K562 (cell line): ENCODE data around the gene TBXA2R. TPM values are rescaled to one million over a fixed set of nuclear protein-coding genes. Genes with fewer than 3 reads are reported as not detected.
A peak's percentile ranks its signal among the peaks of the same experiment; 100 is the strongest.

Experiments used
- ATF6 ChIP-seq: sonication (generic); formaldehyde crosslinking; IDR thresholded peaks from 2 replicates; pipeline ENCODE4 v1.4.0; 2020; ENCODE audit warnings: mild to moderate bottlenecking, missing genetic modification reagents
- BCOR ChIP-seq: fragments of 450-650 bp; IDR thresholded peaks from 2 replicates; pipeline ENCODE4 v1.6.1; 2016
- CEBPG ChIP-seq, 3 experiments: fragments of 200-800 bp in 1 of 3; sonication (Bioruptor generic) in 1 of 3; sonication (generic) in 1 of 3; formaldehyde crosslinking in 1 of 3; IDR thresholded peaks in 2 of 3; conservative IDR thresholded peaks in 1 of 3; 2 replicates each; pipeline versions ENCODE4 v1.6.1 to v1.8.0; 2016 to 2022; ENCODE audit warnings: missing compliant biosample characterization in 2 of 3, missing genetic modification characterization in 2 of 3, mild to moderate bottlenecking in 1 of 3, missing genetic modification reagents in 1 of 3
- FOSL1 ChIP-seq: fragments of 200-800 bp; sonication (Bioruptor generic); conservative IDR thresholded peaks from 2 replicates; pipeline ENCODE4 v1.6.1; 2016; ENCODE audit warnings: missing genetic modification characterization, missing compliant biosample characterization
- FOXA3 ChIP-seq, 2 experiments: fragments of 450-650 bp in 1 of 2; sonication (generic) in 1 of 2; formaldehyde crosslinking; IDR thresholded peaks in 1 of 2; conservative IDR thresholded peaks in 1 of 2; 2 replicates each; pipeline versions ENCODE4 v1.4.0 to v1.8.0; 2020 to 2022; ENCODE audit warnings: mild to moderate bottlenecking in 2 of 2, missing genetic modification reagents in 1 of 2
- FOXO4 ChIP-seq: fragments of 450-650 bp; formaldehyde crosslinking; IDR thresholded peaks from 2 replicates; pipeline ENCODE4 v1.4.0; 2020; ENCODE audit warnings: mild to moderate bottlenecking, moderate library complexity
- HDAC8 ChIP-seq: fragments of 450-650 bp; IDR thresholded peaks from 2 replicates; pipeline ENCODE4 v1.6.1; 2016; ENCODE audit warnings: mild to moderate bottlenecking, missing genetic modification characterization, moderate library complexity, missing compliant biosample characterization
- MAZ ChIP-seq, 2 experiments: fragments of 450-650 bp in 1 of 2; sonication (generic) in 1 of 2; formaldehyde crosslinking; IDR thresholded peaks in 1 of 2; conservative IDR thresholded peaks in 1 of 2; 2 replicates each; pipeline versions ENCODE4 v1.4.0 to v1.5.0; 2020; ENCODE audit warnings: mild to moderate bottlenecking in 1 of 2, missing genetic modification reagents in 1 of 2
- MTA2 ChIP-seq: fragments of 450-650 bp; IDR thresholded peaks from 2 replicates; pipeline ENCODE4 v1.6.1; 2016; ENCODE audit warnings: low read depth
- NR0B1 ChIP-seq: fragments of 450-650 bp; IDR thresholded peaks from one replicate; pipeline ENCODE4 v1.6.1; 2018; ENCODE audit warnings: mild to moderate bottlenecking, moderate library complexity; ENCODE audit not compliant: partially characterized antibody
- NR2C1 ChIP-seq, 2 experiments: fragments of 450-650 bp; IDR thresholded peaks; 2 replicates each; pipeline ENCODE4 v1.6.1; 2017; ENCODE audit warnings: mild to moderate bottlenecking in 2 of 2, antibody characterized with exemption in 1 of 2, inconsistent platforms in 1 of 2, missing compliant biosample characterization in 1 of 2, missing genetic modification characterization in 1 of 2
- RFX1 ChIP-seq: fragments of 450-650 bp; IDR thresholded peaks from 2 replicates; pipeline ENCODE4 v1.6.1; 2016; ENCODE audit warnings: mild to moderate bottlenecking, moderate library complexity
- SLC30A9 ChIP-seq: fragments of 250-450 bp; sonication (Bioruptor Pico); IDR thresholded peaks from 2 replicates; pipeline ENCODE4 v1.8.0; 2022; ENCODE audit warnings: mild to moderate bottlenecking, moderate library complexity
- TFE3 ChIP-seq: fragments of 450-650 bp; formaldehyde crosslinking; IDR thresholded peaks from 2 replicates; pipeline ENCODE4 v1.4.0; 2020; ENCODE audit warnings: mild to moderate bottlenecking, mixed read lengths
- XRCC4 ChIP-seq: IDR thresholded peaks from one replicate; pipeline ENCODE4 v1.6.1; 2011; ENCODE audit not compliant: insufficient read depth, insufficient read length; ENCODE audit errors: extremely low read depth
- ZBTB7A ChIP-seq: IDR thresholded peaks from 2 replicates; pipeline ENCODE4 v1.6.1; 2011; ENCODE audit warnings: low read depth, mild to moderate bottlenecking, low read length, moderate library complexity, borderline replicate concordance; ENCODE audit not compliant: control insufficient read depth
- polyA plus RNA-seq, 8 experiments: library from polyadenylated mRNA; depleted of rRNA in 4 of 8; stranded (reverse) in 5 of 8; unstranded in 3 of 8; fragments of >200 nt; fragmentation: Nextera tagmentation in 2 of 8; fragmentation: Illumina TruSeq in 1 of 8; extraction: Ambion mirVana in 2 of 8; extraction: Trizol in 1 of 8; gene quantifications; 2 replicates each; pipeline versions ENCODE4 v1.2.1 to v1.2.3, GENCODE V29; 2011 to 2014; ENCODE audit warnings: inconsistent platforms in 1 of 8, missing spikeins in 1 of 8
- total RNA-seq, 7 experiments: library from RNA; depleted of rRNA in 6 of 7; stranded (reverse); fragments of >200 nt in 6 of 7; fragmentation: Illumina TruSeq in 2 of 7; extraction: Trizol in 2 of 7; gene quantifications; 2 replicates each; pipeline versions ENCODE4 v1.2.1 to v1.2.3, GENCODE V29; 2011 to 2021; ENCODE audit warnings: low replicate concordance in 1 of 7

Gene TBXA2R
- total and polyA plus RNA-seq, 9 of the 15 experiments (the other 6 are each of a cell fraction or from before 2014, with no cell fraction given) = 1.5 to 24.0 (median 2.8) TPM

- TF ChIP-seq XRCC4 (no peak), RFX1 (no peak), CEBPG (CRISPR knock-in tag; IDR thresholded peaks at IDR 0.05) (peak; percentile 62; the same call in 1 of the 2 replicates), CEBPG (tag; conservative IDR thresholded peaks at IDR 0.05 in 1 of 2, IDR thresholded peaks at IDR 0.05 in 1 of 2) (0 out of 4 replicates have a peak, but pooled peaks have one; percentile 19), NR0B1 (no peak), ZBTB7A (peak; percentile 8; the same call in 1 of the 2 replicates), FOXA3 (CRISPR knock-in tag; conservative IDR thresholded peaks at IDR 0.05 in 1 of 2, IDR thresholded peaks at IDR 0.05 in 1 of 2) (no peak; a peak in 1 of 4 replicates), NR2C1 (IDR thresholded peaks at IDR 0.05) (no peak), NR2C1 (tag; IDR thresholded peaks at IDR 0.05) (no peak), SLC30A9 (CRISPR knock-in tag) (no peak), FOXO4 (CRISPR knock-in tag) (0 out of 2 replicates have a peak, but pooled peaks have one; percentile 21), MTA2 (no peak), FOSL1 (tag) (no peak; the same call in 1 of the 2 replicates), MAZ (CRISPR knock-in tag; conservative IDR thresholded peaks at IDR 0.05 in 1 of 2, IDR thresholded peaks at IDR 0.05 in 1 of 2) (peak; percentile 96 to 97), TFE3 (CRISPR knock-in tag) (no peak), ATF6 (CRISPR knock-in tag) (peak; percentile 59; the same call in 1 of the 2 replicates), BCOR (peak; percentile 59; the same call in 1 of the 2 replicates), HDAC8 (tag) (0 out of 2 replicates have a peak, but pooled peaks have one; percentile 41)
These were observed 49.0 kb downstream of the TBXA2R start, which contains the start of gene MFSD12 (continued) for GRCh38 chr19:3557461-3558248.
